K562 (cell line): ENCODE measurements around the gene RNASET2. TPM values are rescaled to one million over a fixed set of nuclear protein-coding genes. Genes with fewer than 3 reads are reported as not detected.

Experiments used
- AFF1 ChIP-seq, 2 experiments: fragments of 450-650 bp; IDR thresholded peaks; 2 replicates each; pipeline ENCODE4 v1.6.1; 2018; ENCODE audit warnings: mild to moderate bottlenecking in 2 of 2, low read depth in 1 of 2; ENCODE audit not compliant: partially characterized antibody in 2 of 2
- BRCA1 ChIP-seq, 2 experiments: fragments of 450-650 bp in 1 of 2; sonication (generic) in 1 of 2; formaldehyde crosslinking in 1 of 2; IDR thresholded peaks; 2 replicates each; pipeline versions ENCODE4 v1.5.0 to v1.6.1; 2017 to 2020; ENCODE audit warnings: mild to moderate bottlenecking in 1 of 2, missing genetic modification reagents in 1 of 2
- CREB3L1 ChIP-seq: fragments of 450-650 bp; IDR thresholded peaks from 2 replicates; pipeline ENCODE4 v1.6.1; 2014; ENCODE audit warnings: low read depth, mild to moderate bottlenecking, moderate library complexity, borderline replicate concordance
- DMBX1 ChIP-seq: fragments of 250-450 bp; sonication (Bioruptor Pico); IDR thresholded peaks from 2 replicates; pipeline ENCODE4 v1.8.0; 2022; ENCODE audit warnings: inconsistent platforms, mild to moderate bottlenecking, moderate library complexity, borderline replicate concordance
- ETV1 ChIP-seq: fragments of 450-650 bp; conservative IDR thresholded peaks from 2 replicates; pipeline ENCODE4 v1.6.1; 2016; ENCODE audit warnings: missing genetic modification characterization, control low read depth, low read depth, missing compliant biosample characterization
- FOXJ3 ChIP-seq: sonication (generic); formaldehyde crosslinking; IDR thresholded peaks from 2 replicates; pipeline ENCODE4 v1.4.0; 2020; ENCODE audit warnings: mild to moderate bottlenecking, missing genetic modification reagents
- FUS ChIP-seq: fragments of 200-400 bp; formaldehyde crosslinking; optimal IDR thresholded peaks from 2 replicates; pipeline ENCODE3; 2017; ENCODE audit warnings: low read depth, low read length
- JUND ChIP-seq, 2 experiments: IDR thresholded peaks; 2 replicates in 1 of 2; 3 replicates in 1 of 2; pipeline ENCODE4 v1.6.1; 2011; ENCODE audit warnings: borderline replicate concordance in 2 of 2, low read depth in 2 of 2, low read length in 2 of 2, improper control_type of control experiment in 1 of 2, missing biosample characterization in 1 of 2, missing genetic modification characterization in 1 of 2, missing genetic modification reagents in 1 of 2
- MTA3 ChIP-seq: fragments of 450-650 bp; formaldehyde crosslinking; IDR thresholded peaks from 2 replicates; pipeline ENCODE4 v1.6.1; 2017; ENCODE audit warnings: mild to moderate bottlenecking, borderline replicate concordance
- SMAD4 ChIP-seq: fragments of 250-450 bp; sonication (Bioruptor Pico); conservative IDR thresholded peaks from 2 replicates; pipeline ENCODE4 v1.8.0; 2021; ENCODE audit warnings: inconsistent platforms, mild to moderate bottlenecking, moderate library complexity
- SNIP1 ChIP-seq: fragments of 450-650 bp; IDR thresholded peaks from 2 replicates; pipeline ENCODE4 v1.7.1; 2017; ENCODE audit warnings: low read depth, mild to moderate bottlenecking
- SRSF7 ChIP-seq: fragments of 200-400 bp; formaldehyde crosslinking; optimal IDR thresholded peaks from 2 replicates; pipeline ENCODE3; 2017; ENCODE audit warnings: mild to moderate bottlenecking, low read depth, low read length
- STAT5B ChIP-seq: fragments of 250-450 bp; sonication (Bioruptor Pico); IDR thresholded peaks from 2 replicates; pipeline ENCODE4 v1.8.0; 2021; ENCODE audit warnings: mild to moderate bottlenecking, inconsistent platforms
- ZBTB12 ChIP-seq: fragments of 250-450 bp; sonication (Bioruptor Pico); IDR thresholded peaks from 2 replicates; pipeline ENCODE4 v1.4.0; 2020
- ZNF655 ChIP-seq: fragments of 250-450 bp; sonication (Bioruptor Pico); IDR thresholded peaks from 2 replicates; pipeline ENCODE4 v1.5.0; 2021
- ZNF668 ChIP-seq: fragments of 250-450 bp; sonication (Bioruptor Pico); IDR thresholded peaks from 2 replicates; pipeline ENCODE4 v1.8.0; 2022; ENCODE audit warnings: mild to moderate bottlenecking, inconsistent platforms
- ZNF778 ChIP-seq: fragments of 450-650 bp; formaldehyde crosslinking; IDR thresholded peaks from 2 replicates; pipeline ENCODE4 v1.4.0; 2020; ENCODE audit warnings: mild to moderate bottlenecking, moderate library complexity
- polyA plus RNA-seq, 8 experiments: library from polyadenylated mRNA; depleted of rRNA in 4 of 8; stranded (reverse) in 5 of 8; unstranded in 3 of 8; fragments of >200 nt; fragmentation: Nextera tagmentation in 2 of 8; fragmentation: Illumina TruSeq in 1 of 8; extraction: Ambion mirVana in 2 of 8; extraction: Trizol in 1 of 8; gene quantifications; 2 replicates each; pipeline versions ENCODE4 v1.2.1 to v1.2.3, GENCODE V29; 2011 to 2014; ENCODE audit warnings: inconsistent platforms in 1 of 8, missing spikeins in 1 of 8
- total RNA-seq, 7 experiments: library from RNA; depleted of rRNA in 6 of 7; stranded (reverse); fragments of >200 nt in 6 of 7; fragmentation: Illumina TruSeq in 2 of 7; extraction: Trizol in 2 of 7; gene quantifications; 2 replicates each; pipeline versions ENCODE4 v1.2.1 to v1.2.3, GENCODE V29; 2011 to 2021; ENCODE audit warnings: low replicate concordance in 1 of 7

RNASET2 gene
- total and polyA plus RNA-seq, 9 of the 15 experiments (the other 6 are each of a cell fraction or from before 2014, with no cell fraction given): 7.4 to 141 (median 91.3) TPM

GRCh38 chr6:166955121-166955864 is 1.1 kb downstream of the RNASET2 start (continued):
- TF ChIP-seq JUND (IDR thresholded peaks at IDR 0.05; ENCODE audit: borderline replicate concordance, low read depth, low read length) (0 out of 2 replicates have a peak, but pooled peaks have one; percentile 27), JUND (tag; IDR thresholded peaks at IDR 0.05; ENCODE audit: borderline replicate concordance, low read depth, low read length) (peak; percentile 48; the same call in 1 of the 3 replicates), ZBTB12 (CRISPR knock-in tag) (no peak), STAT5B (no peak), SNIP1 (no peak), MTA3 (no peak), ZNF668 (CRISPR knock-in tag) (no peak), AFF1 (IDR thresholded peaks at IDR 0.05; ENCODE audit: low read depth in 1 of 2, partially characterized antibody in 2 of 2) (no peak), FUS (no peak), BRCA1 (IDR thresholded peaks at IDR 0.05) (no peak), BRCA1 (CRISPR knock-in tag; IDR thresholded peaks at IDR 0.05) (no peak), DMBX1 (CRISPR knock-in tag) (no peak), ZNF655 (no peak), ETV1 (no peak), ZNF778 (no peak), CREB3L1 (no peak), SRSF7 (peak; percentile 67), SMAD4 (CRISPR knock-in tag) (no peak), FOXJ3 (CRISPR knock-in tag) (no peak)
